ENCODE results near the gene CLPTM1. TPM values are rescaled to one million over a fixed set of nuclear protein-coding genes. Genes with fewer than 3 reads are reported as not detected.

Gene CLPTM1
- polyA plus RNA-seq, 3 donors, result 14.7 to 84.3 (median 20.0) TPM

- H3K27me3 ChIP-seq (ENCODE audit: control insufficient read depth in 2 of 2, insufficient read depth in 2 of 2, low read length in 2 of 2), result no peaks in the 10 kb centered on the region
- H3K4me2 ChIP-seq (replicated peaks; ENCODE audit: extremely low read depth, low read length, poor library complexity, severe bottlenecking), result no peak overlapping the region
- H4K20me1 ChIP-seq (ENCODE audit: insufficient read depth, low read length), result peaks cover 66% of the 10 kb centered on the region
- DNase-seq, result no peak
- Mint-ChIP-seq H3K4me1 (peaks cover 25% of the 10 kb centered on the region), H3K27me3 (ENCODE audit: low read depth in 3 of 3) (no peaks in the 10 kb centered on the region), H3K4me3 (no peak overlapping the region), H3K36me3 (peaks cover 39 to 63% of the 10 kb centered on the region in 2 donors), H3K9me3 (no peaks in the 10 kb centered on the region), H3K27ac (peak overlapping the region in 3 of 7 donors; percentile 29 to 58 (median 40))
- no peaks in the 10 kb centered on the region for H3K9me3 ChIP-seq (replicated peaks in 1 of 2; ENCODE audit: control insufficient read depth in 1 of 2, insufficient read depth in 1 of 2, low read length in 2 of 2)
- no peak for TF ChIP-seq CTCF (IDR thresholded peaks at IDR 0.05)
- peaks cover 39 to 59% of the 10 kb centered on the region in 2 donors for H3K36me3 ChIP-seq (replicated peaks in 1 of 2; ENCODE audit: control insufficient read depth in 1 of 2, insufficient read depth in 2 of 2, low read length in 2 of 2)
- H3K27ac ChIP-seq (ENCODE audit: low read depth in 1 of 2, low read length in 2 of 2), result peak overlapping the region in 1 of 2 donors; percentile 44
- peaks cover 74% of the 10 kb centered on the region for H3K79me2 ChIP-seq (ENCODE audit: insufficient read depth, low read length)
- H3K4me3 ChIP-seq (replicated peaks in 1 of 3; ENCODE audit: low read depth in 2 of 3, low read length in 3 of 3), result no peak overlapping the region
- peaks cover 7 to 15% of the 10 kb centered on the region in 2 donors for H3K4me1 ChIP-seq (ENCODE audit: control insufficient read depth in 1 of 2, insufficient read depth in 2 of 2, low read length in 2 of 2)
- H2AFZ ChIP-seq (ENCODE audit: insufficient read depth, low read depth, low read length, poor library complexity, severe bottlenecking), result no peak overlapping the region
- no peak overlapping the region for H3K9ac ChIP-seq (ENCODE audit: insufficient read depth, low read length, poor library complexity, severe bottlenecking)
- intact Hi-C loops (cut with micrococcal nuclease), result no loop called here
- WGBS (ENCODE audit: insufficient coverage), result 93% methylated on average over 6 of the region's 8 CpGs
These were observed 5.9 kb downstream of the CLPTM1 start for GRCh38 chr19:44960906-44961728.

- DNase-seq, result no peak
- no peak for TF ChIP-seq CTCF (IDR thresholded peaks at IDR 0.05)
- Mint-ChIP-seq H3K27me3 (ENCODE audit: low read depth in 3 of 3) (no peaks in the 10 kb centered on the region), H3K4me1 (peaks cover 18% of the 10 kb centered on the region), H3K36me3 (peaks cover 44 to 70% of the 10 kb centered on the region in 2 donors), H3K4me3 (no peak overlapping the region), H3K27ac (peak overlapping the region in 2 of 7 donors; percentile 29 to 40), H3K9me3 (no peaks in the 10 kb centered on the region)
- H3K4me1 ChIP-seq (ENCODE audit: control insufficient read depth in 1 of 2, insufficient read depth in 2 of 2, low read length in 2 of 2), result peaks cover under 1 to 8% of the 10 kb centered on the region in 2 donors
- H2AFZ ChIP-seq (ENCODE audit: insufficient read depth, low read depth, low read length, poor library complexity, severe bottlenecking), result no peak overlapping the region
- peaks cover 67% of the 10 kb centered on the region for H3K79me2 ChIP-seq (ENCODE audit: insufficient read depth, low read length)
- peak overlapping the region in 1 of 2 donors; percentile 44 for H3K27ac ChIP-seq (ENCODE audit: low read depth in 1 of 2, low read length in 2 of 2)
- no peaks in the 10 kb centered on the region for H3K9me3 ChIP-seq (replicated peaks in 1 of 2; ENCODE audit: control insufficient read depth in 1 of 2, insufficient read depth in 1 of 2, low read length in 2 of 2)
- 100% methylated on average over 5 of the region's 8 CpGs for WGBS (ENCODE audit: insufficient coverage)
- H3K9ac ChIP-seq (ENCODE audit: insufficient read depth, low read length, poor library complexity, severe bottlenecking), result no peak overlapping the region
- H3K27me3 ChIP-seq (ENCODE audit: control insufficient read depth in 2 of 2, insufficient read depth in 2 of 2, low read length in 2 of 2), result no peaks in the 10 kb centered on the region
- intact Hi-C loops (cut with micrococcal nuclease), result no loop called here
- H3K4me3 ChIP-seq (replicated peaks in 1 of 3; ENCODE audit: low read depth in 2 of 3, low read length in 3 of 3), result no peak overlapping the region
- peaks cover 41 to 66% of the 10 kb centered on the region in 2 donors for H3K36me3 ChIP-seq (replicated peaks in 1 of 2; ENCODE audit: control insufficient read depth in 1 of 2, insufficient read depth in 2 of 2, low read length in 2 of 2)
- peaks cover 59% of the 10 kb centered on the region for H4K20me1 ChIP-seq (ENCODE audit: insufficient read depth, low read length)
- no peak overlapping the region for H3K4me2 ChIP-seq (replicated peaks; ENCODE audit: extremely low read depth, low read length, poor library complexity, severe bottlenecking)
These were observed 6.6 kb downstream of the CLPTM1 start for GRCh38 chr19:44961821-44962220.
